DND-41 (cell line): ENCODE results near the gene BTK.
A peak's percentile ranks its signal among the peaks of the same experiment; 100 is the strongest.
"Not testable (repeated sequence)": the region's sequence is repeated elsewhere in the genome, so short reads cannot be mapped to it uniquely, and the experiment has no call there.

ENCODE experiments used
- ATAC-seq: fragments of 200-7000 bp; cut with Tn5 transposase; 3 replicates; pipeline ENCODE4 v1.9.1; 2021; ENCODE audit warnings: low read depth; ENCODE audit not compliant: insufficient read depth
- DNase-seq: peaks from one replicate; pipeline ENCODE4 v3.0.0-alpha.2; 2020
- H2AFZ ChIP-seq: 2 replicates; pipeline ENCODE4 v1.6.0; 2012; ENCODE audit warnings: low read depth, low read length
- H3K27ac ChIP-seq: 2 replicates; pipeline ENCODE4 v1.5.1; 2012; ENCODE audit warnings: low read length, inconsistent platforms
- H3K27me3 ChIP-seq: fragments of 200-600 bp; sonication (generic); 2 replicates; pipeline ENCODE4 v1.6.0; 2012; ENCODE audit warnings: low read length, mild to moderate bottlenecking, inconsistent platforms; ENCODE audit not compliant: insufficient read depth, poor library complexity
- H3K36me3 ChIP-seq: 2 replicates; pipeline ENCODE4 v1.5.1; 2012; ENCODE audit warnings: low read length, inconsistent platforms; ENCODE audit not compliant: insufficient read depth
- H3K4me1 ChIP-seq: 2 replicates; pipeline ENCODE4 v1.5.1; 2012; ENCODE audit warnings: mild to moderate bottlenecking, low read length; ENCODE audit not compliant: insufficient read depth
- H3K4me2 ChIP-seq: 2 replicates; pipeline ENCODE4 v1.6.0; 2012; ENCODE audit warnings: mild to moderate bottlenecking, moderate library complexity, low read length, inconsistent platforms; ENCODE audit not compliant: insufficient read depth
- H3K4me3 ChIP-seq, 2 experiments: fragments of 200-600 bp in 1 of 2; shearing (Covaris generic) in 1 of 2; 2 replicates each; pipeline ENCODE4 v1.5.1; 2012 to 2016; ENCODE audit warnings: inconsistent platforms in 2 of 2, low read length in 2 of 2, mild to moderate bottlenecking in 2 of 2, low read depth in 1 of 2, moderate library complexity in 1 of 2
- H3K79me2 ChIP-seq: 2 replicates; pipeline ENCODE4 v1.6.0; 2012; ENCODE audit warnings: low read length, inconsistent platforms; ENCODE audit not compliant: insufficient read depth
- H3K9ac ChIP-seq: 2 replicates; pipeline ENCODE4 v1.6.0; 2012; ENCODE audit warnings: low read depth, mild to moderate bottlenecking, inconsistent platforms, low read length, moderate library complexity
- H3K9me3 ChIP-seq: 2 replicates; pipeline ENCODE4 v1.5.1; 2012; ENCODE audit warnings: low read length, moderate library complexity, mild to moderate bottlenecking, inconsistent platforms; ENCODE audit not compliant: insufficient read depth, severe bottlenecking
- H4K20me1 ChIP-seq: 2 replicates; pipeline ENCODE4 v1.6.0; 2012; ENCODE audit warnings: low read length; ENCODE audit not compliant: insufficient read depth
- CTCF ChIP-seq: IDR thresholded peaks from 2 replicates; pipeline ENCODE4 v1.5.1; 2012; ENCODE audit warnings: borderline replicate concordance, low read length, moderate library complexity, mild to moderate bottlenecking; ENCODE audit not compliant: poor library complexity, severe bottlenecking; ENCODE audit errors: extremely low read depth
- EZH2 ChIP-seq: IDR thresholded peaks from 3 replicates; pipeline ENCODE4 v1.6.1; 2012; ENCODE audit warnings: borderline replicate concordance, low read depth, mild to moderate bottlenecking, moderate library complexity, low read length, inconsistent platforms; ENCODE audit not compliant: severe bottlenecking

BTK gene

GRCh38 chrX:101348452-101349192 lies 37.4 kb downstream of the BTK start, which contains the start of gene TIMM8A:
TIMM8A (minus strand) TSS chrX:101348742; CDS start chrX:101348664, 78 bp downstream.
- peaks cover 32% of the 10 kb centered on the region for H3K79me2 ChIP-seq
- TF ChIP-seq EZH2: no peak
- no peak for TF ChIP-seq CTCF
- no peaks in the 10 kb centered on the region for H3K27me3 ChIP-seq
- H3K4me1 ChIP-seq: peaks cover 24% of the 10 kb centered on the region
- peaks cover 8% of the 10 kb centered on the region; the same call in 1 of the 2 replicates for H3K36me3 ChIP-seq
- ATAC-seq (peak; percentile 98), DNase-seq (peak; percentile 81)
- no peaks in the 10 kb centered on the region for H4K20me1 ChIP-seq
- peak within 1 kb of the TSS; percentile 87 for H3K27ac ChIP-seq
- no peaks in the 10 kb centered on the region for H3K9me3 ChIP-seq
- peak within 1 kb of the TSS; percentile 69 to 91 for H3K4me3 ChIP-seq
- peak within 1 kb of the TSS; percentile 64 for H3K9ac ChIP-seq
- peak within 1 kb of the TSS; percentile 90 for H2AFZ ChIP-seq
- peak within 1 kb of the TSS; percentile 82 for H3K4me2 ChIP-seq

DNA sequence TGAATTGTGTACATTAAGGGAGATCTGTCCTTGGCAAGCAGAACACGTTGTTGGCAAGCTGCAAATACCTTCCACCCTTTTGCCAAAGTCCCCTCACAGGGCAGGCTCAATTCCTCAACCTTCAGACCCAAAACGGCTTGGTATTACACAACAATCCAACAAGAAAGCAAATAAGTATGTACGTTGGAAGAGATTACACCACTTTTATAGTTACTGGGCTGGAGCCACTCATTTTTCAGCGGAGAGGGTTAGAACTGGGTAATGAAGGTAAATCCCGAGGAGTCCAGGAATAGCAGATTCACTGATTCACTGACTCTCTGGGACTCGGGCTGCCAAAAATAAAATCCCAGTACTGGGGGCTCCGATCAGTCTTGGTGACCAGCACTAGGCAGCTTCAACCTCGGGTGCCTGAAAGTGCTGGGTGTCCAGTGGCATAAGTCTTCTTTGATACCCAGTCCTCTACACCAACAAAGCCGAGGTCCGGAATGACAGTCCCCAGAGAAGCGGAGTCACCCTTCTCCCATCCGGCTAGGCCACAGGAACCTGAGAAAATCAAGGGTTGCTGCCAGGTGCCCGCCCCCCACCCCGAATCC lies 38.0 kb downstream of the BTK start:
- Histone ChIP-seq H3K27ac (peak overlapping the region; percentile 87), H3K4me3 (peak overlapping the region; percentile 69 to 91; a peak in 3 of 4 replicates), H3K9me3 (no peaks in the 10 kb centered on the region), H3K27me3 (no peaks in the 10 kb centered on the region), H4K20me1 (no peaks in the 10 kb centered on the region), H3K79me2 (peaks cover 32% of the 10 kb centered on the region), H2AFZ (peak overlapping the region; percentile 90), H3K4me2 (peak overlapping the region; percentile 82), H3K4me1 (peaks cover 24% of the 10 kb centered on the region), H3K36me3 (peaks cover 8% of the 10 kb centered on the region; the same call in 1 of the 2 replicates), H3K9ac (peak overlapping the region; percentile 64)
- DNase-seq (no peak), ATAC-seq (peak; percentile 10; the same call in 2 of the 3 replicates)
- TF ChIP-seq CTCF (no peak), EZH2 (no peak)

DNA sequence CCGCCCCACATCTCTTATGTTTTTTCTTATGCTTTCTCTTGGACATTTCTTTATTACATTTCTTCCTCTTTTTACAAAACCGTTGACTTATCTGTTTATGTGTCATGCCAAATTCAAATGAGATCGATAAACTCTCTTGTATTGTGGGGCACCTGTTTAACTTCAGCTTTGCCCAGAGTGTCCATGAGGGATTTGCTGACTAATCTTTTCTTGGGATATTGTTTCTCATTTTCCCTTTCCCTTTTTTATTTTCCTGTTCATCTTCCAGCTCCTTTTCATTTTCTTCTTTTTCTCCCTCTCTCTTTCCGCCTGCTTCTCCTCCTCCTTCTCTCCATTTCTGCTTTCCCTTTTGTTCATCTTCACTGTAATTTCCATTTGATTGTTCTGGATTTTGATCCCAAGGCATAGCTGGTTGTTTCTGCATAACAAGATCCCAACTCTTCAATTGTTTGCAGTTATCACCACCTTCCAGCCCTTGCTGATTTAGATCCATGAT lies 48.2 kb downstream of the BTK start:
- Histone ChIP-seq H3K79me2 (no peaks in the 10 kb centered on the region), H2AFZ (no peak overlapping the region), H4K20me1 (no peaks in the 10 kb centered on the region), H3K9ac (no peak overlapping the region), H3K9me3 (no peaks in the 10 kb centered on the region), H3K36me3 (no peaks in the 10 kb centered on the region), H3K27ac (no peak overlapping the region), H3K4me3 (no peak overlapping the region), H3K27me3 (no peaks in the 10 kb centered on the region), H3K4me1 (no peaks in the 10 kb centered on the region), H3K4me2 (no peak overlapping the region)
- no peak for ATAC-seq
- DNase-seq: no peak
- TF ChIP-seq CTCF (no peak), EZH2 (no peak)

DNA sequence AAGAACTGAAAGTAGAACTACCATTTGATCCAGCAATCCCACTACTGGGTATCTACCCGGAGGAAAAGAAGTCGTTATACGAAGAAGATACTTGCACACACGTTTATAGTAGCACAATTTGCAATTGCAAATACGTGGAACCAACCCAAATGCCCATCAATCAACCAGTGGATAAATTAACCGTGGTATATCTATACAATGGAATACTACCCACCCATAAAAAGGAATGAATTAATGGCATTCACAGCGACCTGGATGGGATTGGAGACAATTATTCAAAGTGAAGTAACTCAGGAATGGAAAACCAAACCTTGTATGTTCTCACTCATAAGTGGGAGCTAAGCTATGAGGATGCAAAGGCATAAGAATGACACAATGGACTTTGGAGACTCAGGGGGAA lies 51.7 kb downstream of the BTK start:
- H3K4me1 ChIP-seq, H3K79me2 ChIP-seq, H3K9ac ChIP-seq, H4K20me1 ChIP-seq, DNase-seq, H3K36me3 ChIP-seq, H3K4me3 ChIP-seq, H2AFZ ChIP-seq, ATAC-seq, H3K27ac ChIP-seq, H3K4me2 ChIP-seq, H3K9me3 ChIP-seq, H3K27me3 ChIP-seq: not testable (repeated sequence)

DNA sequence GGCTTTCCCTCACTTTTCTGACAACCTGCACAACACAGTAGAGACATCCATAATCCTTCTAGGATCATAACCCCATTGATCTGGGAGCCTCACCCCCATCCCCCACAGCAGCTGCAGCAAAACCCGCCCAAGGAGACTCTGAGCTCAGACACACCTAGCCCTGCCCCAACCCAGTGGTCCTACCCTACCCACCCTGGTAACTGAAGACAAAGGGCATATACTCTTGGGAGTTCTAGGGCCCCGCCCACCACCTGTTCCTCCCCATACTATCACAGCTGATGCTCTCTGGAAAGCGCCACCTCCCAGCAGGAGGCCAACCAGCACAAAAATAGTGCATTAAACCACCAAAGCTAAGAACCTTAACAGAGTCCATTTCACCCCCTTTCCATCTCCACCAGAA lies 59.4 kb downstream of the BTK start:
- not testable (repeated sequence) for H3K9ac ChIP-seq, ATAC-seq, H3K27me3 ChIP-seq, H3K9me3 ChIP-seq, H2AFZ ChIP-seq, H3K79me2 ChIP-seq, H3K4me3 ChIP-seq, H3K36me3 ChIP-seq, H3K4me1 ChIP-seq, H3K4me2 ChIP-seq, H3K27ac ChIP-seq, H4K20me1 ChIP-seq
- peak; percentile 40 for DNase-seq
